IPS-18c (cell line): ENCODE results near the gene WASL.

Experiments
- H3K4me3 ChIP-seq: 2 replicates; pipeline ENCODE4 v1.7.0; 2013; ENCODE audit warnings: low read depth, mild to moderate bottlenecking, low read length, moderate library complexity; ENCODE audit not compliant: insufficient read depth
- H3K9me3 ChIP-seq: one replicate; pipeline ENCODE4 v1.6.1; 2013; ENCODE audit warnings: mild to moderate bottlenecking, low read length, moderate library complexity; ENCODE audit not compliant: control insufficient read depth, insufficient read depth

Gene WASL

DNA sequence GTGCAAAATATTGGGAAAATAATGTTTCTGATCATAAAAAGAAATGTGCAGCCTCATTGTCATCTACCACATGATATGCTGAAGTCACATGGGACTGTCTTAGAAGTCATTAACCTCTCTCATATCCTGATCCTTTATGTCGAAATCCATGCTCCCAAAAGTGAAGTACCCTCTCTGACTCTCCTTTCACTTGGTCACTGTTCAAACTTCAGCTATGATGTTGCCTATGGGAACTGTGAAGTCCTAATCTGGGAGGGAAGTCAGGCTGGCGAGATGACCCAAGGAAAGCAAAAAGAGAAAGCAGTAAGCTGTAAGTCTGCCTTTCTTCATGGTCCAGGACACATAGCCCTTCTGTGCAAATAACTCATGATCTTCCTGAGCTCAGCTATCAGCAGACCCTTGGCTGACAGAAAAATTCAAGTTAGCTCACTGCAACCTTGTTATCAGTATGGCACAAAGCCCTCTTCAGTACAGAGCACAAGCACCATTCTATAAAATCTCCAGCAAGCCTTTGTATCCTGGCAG lies 29.5 kb downstream of the WASL start:
- Histone ChIP-seq H3K4me3 (no peak overlapping the region), H3K9me3 (no peaks in the 10 kb centered on the region)

DNA sequence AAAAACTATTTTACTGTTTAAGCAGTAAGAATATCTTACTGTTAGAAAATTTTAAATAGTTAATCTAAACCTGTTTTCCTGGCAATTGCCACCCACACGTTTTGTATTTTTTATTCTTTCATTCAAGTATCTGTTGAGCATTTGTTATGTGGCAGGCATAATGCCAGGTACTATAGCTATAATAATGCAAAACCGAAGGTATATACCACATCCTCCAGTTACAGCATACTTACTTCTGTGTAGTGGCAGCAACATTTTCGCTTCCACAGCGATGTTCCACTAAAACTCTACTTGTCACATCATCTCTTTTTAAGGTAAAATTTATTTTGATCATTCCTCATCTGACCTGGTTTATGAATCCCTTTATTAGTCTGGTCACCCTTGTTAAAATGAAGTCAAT lies 30.0 kb downstream of the WASL start:
- H3K9me3 ChIP-seq = no peaks in the 10 kb centered on the region
- H3K4me3 ChIP-seq = no peak overlapping the region

DNA sequence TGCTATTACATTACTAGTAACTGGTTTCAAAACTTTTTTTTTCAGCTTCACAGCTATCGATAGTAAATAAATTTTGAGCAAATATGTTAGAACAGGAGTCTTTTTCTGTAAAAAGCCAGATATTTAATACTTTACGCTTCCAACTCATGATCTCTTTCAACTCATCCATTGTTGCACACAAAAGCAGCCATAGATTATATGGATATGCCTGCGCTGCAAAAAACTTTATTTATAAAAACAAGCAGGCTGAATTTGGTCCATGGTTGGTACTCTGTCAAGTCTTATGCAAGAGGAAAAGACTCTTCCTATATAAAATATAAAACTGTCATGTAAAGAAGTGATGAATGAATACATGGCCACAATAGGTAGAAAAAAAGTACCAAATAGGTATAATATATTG lies 31.1 kb downstream of the WASL start:
- H3K9me3 ChIP-seq = no peaks in the 10 kb centered on the region
- H3K4me3 ChIP-seq = no peak overlapping the region

- Histone ChIP-seq H3K9me3 (no peaks in the 10 kb centered on the region), H3K4me3 (no peak overlapping the region)
Observed at GRCh38 chr7:123716877-123717276, 31.9 kb downstream of the WASL start.

DNA sequence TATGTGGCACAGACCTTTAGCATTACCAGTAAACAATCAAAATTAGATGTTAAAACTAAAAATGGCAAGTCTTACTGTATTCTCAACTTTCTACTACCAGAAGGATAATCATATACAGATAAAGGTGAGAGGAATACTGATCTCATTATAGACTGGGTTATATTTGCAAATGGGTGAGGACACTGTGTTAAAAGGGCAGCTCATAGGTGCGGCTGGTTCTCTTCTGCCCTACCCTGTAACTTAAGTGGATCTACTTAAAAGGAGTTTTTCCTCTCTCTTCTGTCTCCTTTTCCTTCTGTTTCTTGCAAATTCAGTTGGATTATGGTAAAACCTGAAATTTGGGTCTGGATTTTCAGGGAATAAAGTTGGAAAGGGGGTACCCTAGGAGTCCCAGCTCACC lies 33.0 kb downstream of the WASL start:
- H3K9me3 ChIP-seq = no peaks in the 10 kb centered on the region
- no peak overlapping the region for H3K4me3 ChIP-seq

GRCh38 chr7:123715198-123715597 lies 33.6 kb downstream of the WASL start:
- Histone ChIP-seq H3K4me3 (no peak overlapping the region), H3K9me3 (no peaks in the 10 kb centered on the region)

DNA sequence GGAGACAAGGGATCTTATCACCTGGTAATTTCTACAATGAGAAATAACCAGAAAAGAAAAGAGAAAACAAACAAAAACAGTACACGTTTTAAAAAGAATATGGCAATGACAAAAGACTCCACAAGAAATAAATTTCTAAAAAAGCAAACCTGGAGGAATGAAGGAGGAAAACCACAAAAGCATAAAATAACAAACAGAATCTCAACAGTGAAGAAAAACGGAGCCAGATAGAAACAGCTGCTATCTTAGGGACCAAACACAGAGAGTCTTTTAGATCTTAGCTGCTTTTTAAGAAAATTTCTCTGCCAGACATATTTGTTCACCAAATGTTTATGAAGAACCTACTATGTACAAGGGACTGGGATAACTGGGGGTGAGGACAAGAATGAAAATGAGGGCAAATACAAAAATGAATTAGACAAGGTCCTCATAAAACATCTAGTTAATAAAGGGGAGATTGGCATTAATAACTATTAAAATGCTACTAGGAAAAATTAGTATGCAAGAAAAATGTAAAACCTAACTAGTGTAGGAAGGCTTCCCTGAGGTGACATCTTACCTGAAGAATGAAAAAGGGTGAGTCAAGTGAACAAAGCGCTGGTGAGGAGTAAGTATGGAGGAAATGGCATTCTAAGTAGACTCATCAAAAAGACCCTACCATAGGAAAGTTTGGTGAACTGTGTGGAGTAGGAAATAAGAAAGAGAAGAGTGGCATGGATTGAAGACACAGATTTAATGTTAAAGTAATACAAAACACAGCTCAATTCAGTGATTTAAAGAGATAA lies 34.3 kb downstream of the WASL start:
- Histone ChIP-seq H3K9me3 (no peaks in the 10 kb centered on the region), H3K4me3 (no peak overlapping the region)

DNA sequence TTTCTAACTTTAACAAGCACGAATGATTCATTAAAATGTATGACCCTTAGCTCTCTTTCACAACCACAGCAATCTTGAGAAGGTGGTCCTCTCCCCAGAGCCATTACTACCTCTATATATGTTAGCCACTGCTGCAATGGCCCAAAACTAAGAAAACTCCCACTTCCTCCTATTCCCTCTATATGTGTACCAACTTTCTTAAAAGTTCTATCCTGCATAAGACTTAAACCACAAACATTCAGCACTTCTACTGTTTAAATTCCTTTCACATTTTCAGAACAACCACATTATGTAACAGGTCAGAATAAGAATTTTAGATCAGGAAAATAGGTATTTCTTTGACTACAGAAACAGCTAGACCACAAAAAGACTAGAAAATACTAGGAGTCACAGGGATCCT lies 36.2 kb downstream of the WASL start:
- no peak overlapping the region for H3K4me3 ChIP-seq
- no peaks in the 10 kb centered on the region for H3K9me3 ChIP-seq

DNA sequence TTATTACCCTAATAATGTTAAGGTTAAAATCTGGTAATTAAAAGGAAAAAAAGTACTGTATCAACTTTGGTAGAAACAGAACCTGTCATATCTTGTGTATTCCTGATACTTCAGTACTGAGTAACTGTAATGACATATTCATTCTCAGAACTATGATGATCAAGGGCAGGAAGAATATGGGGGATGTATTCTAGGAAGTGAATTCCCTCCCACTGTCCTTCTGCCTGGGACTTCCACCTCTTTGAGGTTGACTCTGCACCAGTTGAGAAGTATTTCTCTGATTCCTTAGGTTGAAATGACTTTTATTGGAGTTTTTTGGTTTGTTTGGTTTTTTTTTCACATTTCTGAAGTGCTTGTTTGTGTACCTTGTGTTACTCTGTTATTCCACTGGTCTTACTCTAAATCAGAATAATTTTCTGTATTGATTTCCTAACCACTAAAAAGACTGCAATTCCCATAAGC lies 36.9 kb downstream of the WASL start:
- no peak overlapping the region for H3K4me3 ChIP-seq
- no peaks in the 10 kb centered on the region for H3K9me3 ChIP-seq

DNA sequence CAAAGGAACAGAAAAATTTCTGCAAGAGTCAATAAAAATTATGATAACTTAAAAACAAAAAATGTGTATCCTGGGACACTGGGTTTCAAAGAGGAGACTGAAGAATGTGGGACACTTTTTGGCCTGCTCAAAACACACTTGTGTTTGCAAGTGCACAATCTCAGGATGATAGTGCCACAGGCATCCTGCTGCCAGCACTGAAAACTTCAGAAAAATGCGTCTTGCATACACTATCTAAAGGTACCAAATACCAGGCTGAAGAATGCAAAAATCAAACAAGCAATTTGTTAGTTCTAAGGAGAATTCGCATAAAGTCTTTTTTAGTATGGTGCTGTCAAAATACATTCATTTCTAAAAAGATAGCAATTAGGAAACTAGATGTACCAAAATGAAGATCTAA lies 38.1 kb downstream of the WASL start:
- H3K4me3 ChIP-seq = no peak overlapping the region
- no peaks in the 10 kb centered on the region for H3K9me3 ChIP-seq

DNA sequence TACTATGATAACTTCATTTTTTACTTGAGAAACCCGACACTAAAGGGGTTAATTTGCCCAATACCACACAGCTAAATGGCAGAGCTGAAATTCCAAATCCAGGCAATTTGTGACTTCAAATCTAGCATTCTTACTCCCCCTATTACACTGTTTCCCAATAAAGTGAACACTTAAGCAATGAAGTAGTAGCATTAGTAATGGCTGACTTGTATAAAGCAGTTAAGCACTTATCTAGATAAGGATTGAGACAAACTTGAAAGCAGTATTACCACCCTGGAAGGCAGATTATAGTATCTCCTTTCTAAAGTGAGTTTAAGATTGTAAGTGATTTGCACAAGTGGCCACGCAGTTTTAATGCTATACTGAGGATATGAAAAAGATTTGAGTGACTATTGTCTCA lies 39.3 kb downstream of the WASL start:
- Histone ChIP-seq H3K4me3 (no peak overlapping the region), H3K9me3 (no peaks in the 10 kb centered on the region)

DNA sequence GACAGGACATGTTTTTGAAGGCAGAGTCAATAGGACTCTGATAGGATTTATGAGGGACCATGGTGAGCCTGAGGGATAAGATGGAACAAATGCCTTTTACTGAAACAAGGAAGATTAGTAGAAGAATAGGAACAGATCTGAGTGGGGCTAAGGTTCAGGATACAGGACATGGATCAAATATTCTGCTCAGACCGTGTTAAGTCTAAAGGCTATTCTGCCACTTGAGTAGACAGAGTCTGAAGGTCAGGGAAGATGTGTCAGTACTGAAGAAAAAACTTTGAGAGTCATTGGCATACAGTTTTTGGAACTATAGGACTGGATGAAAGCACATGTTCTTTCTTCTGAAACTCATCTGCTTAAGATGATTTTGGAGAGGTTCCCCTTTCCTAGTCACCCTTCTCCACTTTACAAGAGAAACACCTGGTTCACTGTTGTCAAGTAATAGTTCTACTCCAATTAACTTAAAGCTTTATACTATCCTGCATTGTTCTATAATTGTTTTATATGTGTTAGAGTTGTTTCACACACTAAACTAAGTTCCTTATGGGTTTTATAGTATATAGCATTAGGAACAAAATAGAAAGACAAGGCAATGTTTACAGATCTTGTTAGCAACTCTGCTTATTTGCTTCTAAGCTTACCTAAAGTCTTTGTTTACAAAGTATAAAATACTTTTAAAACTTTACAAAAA lies 43.4 kb downstream of the WASL start:
- no peak overlapping the region for H3K4me3 ChIP-seq
- no peaks in the 10 kb centered on the region for H3K9me3 ChIP-seq

GRCh38 chr7:123695944-123696677 lies 52.7 kb downstream of the WASL start:
- H3K4me3 ChIP-seq = no peak overlapping the region

DNA sequence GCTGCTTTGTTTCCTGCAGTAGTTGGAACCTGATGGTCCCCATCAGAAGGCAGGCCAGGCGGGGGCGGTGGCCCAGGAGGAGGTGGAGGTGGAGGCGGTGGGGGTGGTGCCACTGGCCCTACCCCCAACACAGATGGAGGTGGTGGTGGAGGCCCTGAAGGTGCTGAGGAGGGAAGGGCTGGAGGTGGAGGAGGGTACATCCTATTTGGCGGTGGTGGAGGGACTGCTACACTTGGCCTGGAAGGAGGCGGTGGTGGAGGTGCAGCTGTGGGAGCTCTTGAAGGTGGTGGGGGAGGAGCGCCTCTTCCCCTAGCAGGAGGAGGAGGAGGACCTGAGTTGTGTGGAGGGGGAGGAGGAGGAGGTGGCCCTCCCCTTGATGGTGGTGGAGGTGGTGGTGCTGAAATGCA lies 56.3 kb downstream of the WASL start:
- Histone ChIP-seq H3K9me3 (no peaks in the 10 kb centered on the region), H3K4me3 (no peak overlapping the region)

More at GRCh38 chr7:123695944-123696677, 52.7 kb downstream of the WASL start:
- H3K9me3 ChIP-seq = no peaks in the 10 kb centered on the region

GRCh38 chr7:123690550-123690949 lies 58.3 kb downstream of the WASL start:
- Histone ChIP-seq H3K4me3 (no peak overlapping the region), H3K9me3 (no peaks in the 10 kb centered on the region)

DNA sequence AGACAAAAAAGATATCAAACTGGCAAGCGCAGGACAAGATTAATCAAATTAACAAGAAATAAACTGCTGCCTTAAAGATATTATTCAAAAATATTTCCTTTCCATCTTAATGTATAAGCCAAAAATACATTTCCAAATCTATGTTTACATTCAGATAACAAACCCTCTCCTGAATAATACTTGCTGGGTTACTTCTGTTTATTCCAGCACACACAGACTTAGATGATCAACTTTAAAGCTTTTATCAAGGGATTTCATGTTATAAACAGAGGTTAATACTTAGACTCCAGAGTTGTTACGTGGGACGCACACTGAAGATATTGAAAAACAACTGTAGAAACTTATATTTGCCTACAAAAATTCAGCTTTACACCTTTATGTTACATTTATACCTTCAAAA lies 59.6 kb downstream of the WASL start:
- Histone ChIP-seq H3K4me3 (no peak overlapping the region), H3K9me3 (no peaks in the 10 kb centered on the region)

DNA sequence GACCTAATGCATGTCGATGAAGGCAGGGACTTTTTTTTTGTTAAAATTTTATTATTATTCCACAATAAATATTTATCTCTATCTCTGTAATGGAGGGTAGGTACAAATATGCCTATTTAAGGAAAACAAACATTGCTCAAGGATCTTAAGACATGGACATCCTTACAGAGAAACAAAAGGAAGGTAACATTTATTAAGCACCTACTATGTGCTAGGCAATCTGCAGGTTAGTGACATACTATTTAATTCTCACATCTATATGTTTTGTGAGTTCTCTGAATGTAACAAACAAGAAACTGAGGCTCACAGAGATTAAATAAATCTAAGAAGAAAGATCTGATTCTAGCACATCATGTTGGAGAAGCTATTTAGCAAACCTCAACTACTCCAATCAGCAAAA lies 61.1 kb downstream of the WASL start:
- Histone ChIP-seq H3K4me3 (no peak overlapping the region), H3K9me3 (no peaks in the 10 kb centered on the region)

DNA sequence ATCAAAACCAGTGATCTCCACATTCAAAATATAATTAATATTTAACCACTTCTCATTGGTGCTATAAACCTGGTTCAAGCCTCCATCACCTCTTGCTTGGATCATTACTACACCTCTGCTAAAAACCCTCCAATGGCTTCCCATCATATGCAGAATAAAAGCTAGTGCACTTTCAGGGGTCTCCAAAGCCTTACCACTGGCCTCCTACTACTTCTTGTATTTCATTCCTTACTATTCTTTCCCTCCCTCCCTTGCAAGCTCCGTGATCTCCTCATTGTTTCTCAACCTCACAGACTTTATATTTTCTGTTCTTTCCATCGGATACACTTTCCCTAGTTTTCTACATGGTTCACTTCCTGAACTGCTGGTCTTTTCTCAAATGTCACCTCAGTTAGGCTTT lies 61.6 kb downstream of the WASL start:
- no peaks in the 10 kb centered on the region for H3K9me3 ChIP-seq
- H3K4me3 ChIP-seq = no peak overlapping the region
